Stimulated activated CD8-positive, alpha-beta memory T cell treated with anti-CD3 and anti-CD28 coated beads, Interleukin-7, amount 100 ng/mL, for 48 hours (primary cell): ENCODE data around the gene VPS13C.

Experiments
- DNase-seq, 2 donors: peaks; one replicate each; pipeline ENCODE4 v3.0.0-alpha.2; 2020; ENCODE audit warnings: low read depth in 1 of 2; ENCODE audit errors: extremely low read depth in 1 of 2

Gene VPS13C

DNA sequence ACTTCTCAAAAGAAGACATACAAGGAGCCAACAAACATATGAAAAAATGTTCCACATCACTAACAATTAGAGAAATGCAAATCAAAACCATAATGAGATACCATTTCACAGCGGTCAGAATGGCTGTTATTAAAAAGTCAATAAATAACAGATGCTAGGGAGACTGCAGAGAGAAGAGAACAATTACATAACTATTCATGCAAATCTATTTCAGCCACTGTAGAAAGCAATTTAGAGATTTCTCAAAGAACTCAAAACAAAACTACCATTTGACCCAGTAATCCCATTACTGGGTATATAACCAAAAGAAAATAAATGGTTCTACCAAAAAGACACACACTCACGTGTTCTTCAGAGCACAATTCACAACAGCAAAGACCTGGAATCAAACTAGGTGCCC, 116.3 kb downstream of the VPS13C start:
- no peak for DNase-seq

DNA sequence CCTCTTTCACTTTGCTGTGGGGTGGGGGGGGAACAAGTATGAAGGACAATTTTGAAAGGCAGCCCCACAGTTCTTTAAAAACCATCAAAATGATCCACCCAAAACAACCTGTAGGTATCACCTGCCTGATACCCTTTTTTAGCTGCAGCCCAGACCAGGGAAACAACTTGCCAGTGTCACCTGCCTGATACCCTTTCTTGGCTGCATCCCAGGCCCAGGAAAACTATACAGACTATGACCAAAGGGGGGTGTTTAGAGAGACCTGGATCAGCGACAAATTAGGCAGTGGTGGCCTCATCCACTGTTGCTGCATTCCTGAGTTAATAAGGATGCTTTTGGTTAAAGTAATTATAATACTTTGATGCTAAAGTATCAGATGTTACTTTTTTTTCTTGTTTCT, 122.0 kb downstream of the VPS13C start:
- no peak for DNase-seq

DNA sequence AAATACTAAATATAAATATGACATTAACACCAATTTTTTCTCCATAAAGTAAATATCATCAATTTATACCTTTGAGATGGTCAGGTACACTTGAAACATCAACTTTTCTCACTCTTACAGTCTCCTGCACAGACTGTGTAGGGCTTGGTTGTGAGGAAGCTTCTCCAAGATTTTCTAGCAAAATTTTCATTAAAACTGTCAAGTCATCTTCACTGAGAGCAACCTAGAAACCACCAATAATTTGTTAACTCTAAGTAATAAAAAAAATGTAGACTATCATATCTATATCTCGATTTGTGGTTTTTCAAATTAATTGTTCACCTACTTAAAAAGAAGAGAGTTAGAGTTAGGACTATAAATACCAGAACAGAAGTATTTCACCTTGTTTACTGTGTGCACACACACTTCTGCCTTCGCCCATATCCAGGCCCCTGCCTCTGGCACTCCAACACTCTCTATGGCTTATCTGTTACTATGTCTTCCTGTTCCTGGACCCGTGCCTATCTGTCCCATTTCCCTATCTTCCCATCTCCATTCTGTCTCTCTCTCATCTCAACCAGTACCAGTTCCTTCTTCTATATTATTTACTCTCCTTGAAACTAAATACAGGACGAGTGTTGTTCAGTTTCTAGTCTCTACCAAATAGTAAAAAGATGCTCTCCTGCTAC, 123.6 kb downstream of the VPS13C start:
- DNase-seq = no peak

DNA sequence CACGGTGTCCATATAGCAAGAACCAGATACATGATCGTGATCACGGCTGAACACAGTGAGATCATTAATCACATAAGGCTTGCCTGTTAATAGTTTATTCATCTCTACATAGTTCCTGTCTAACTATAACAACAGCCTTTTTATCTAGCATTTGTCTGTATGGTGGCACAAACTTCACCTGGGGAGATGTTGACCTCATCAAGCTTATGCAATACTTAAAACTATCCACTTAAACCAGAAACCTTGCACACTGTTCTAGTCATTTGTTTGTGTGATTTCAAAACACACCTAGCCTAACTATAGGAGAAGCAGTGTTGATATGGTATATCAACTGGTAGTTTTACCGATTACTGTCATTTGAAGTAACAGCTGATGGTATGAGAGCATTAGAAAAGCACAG, 124.8 kb downstream of the VPS13C start:
- DNase-seq = no peak

GRCh38 chr15:61929452-61929851, 130.8 kb downstream of the VPS13C start:
- DNase-seq = no peak

DNA sequence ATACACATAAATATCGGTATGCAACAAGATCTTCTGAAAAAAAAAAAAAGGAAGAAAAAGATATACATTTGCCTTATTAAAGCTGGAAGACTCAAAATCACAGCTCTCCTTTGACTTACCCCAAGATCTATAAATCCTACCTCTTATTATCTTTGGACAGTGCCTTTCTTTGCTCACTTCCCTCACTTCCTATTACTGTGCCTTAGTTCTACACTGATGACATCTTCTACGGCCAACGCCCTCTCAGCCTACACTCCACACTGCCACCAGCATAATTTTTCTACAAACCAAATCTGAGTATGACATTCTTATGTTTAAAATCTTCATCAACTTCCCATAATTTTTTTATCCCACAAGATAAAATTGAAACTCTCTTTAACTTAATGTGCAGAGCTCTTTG, 137.1 kb downstream of the VPS13C start:
- no peak for DNase-seq

DNA sequence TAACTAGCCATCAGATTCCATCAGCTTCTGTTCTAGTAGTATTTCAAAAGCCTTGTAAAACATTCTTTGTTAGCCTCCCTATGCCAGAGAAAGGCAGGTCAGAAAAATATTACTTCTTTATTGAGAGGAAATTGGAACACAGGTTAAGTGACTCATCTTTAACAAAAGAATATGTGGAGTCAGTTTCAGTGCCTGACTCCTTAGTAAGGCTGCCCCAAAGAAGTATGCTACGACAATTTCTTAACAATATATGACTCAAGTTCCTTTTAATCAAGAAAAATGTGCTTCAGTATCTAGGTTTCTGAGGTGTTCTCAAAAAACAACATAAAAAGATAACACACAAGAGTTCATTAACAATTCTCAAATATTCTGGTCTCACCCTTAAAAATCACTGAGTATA, 139.2 kb downstream of the VPS13C start:
- no peak for DNase-seq

DNA sequence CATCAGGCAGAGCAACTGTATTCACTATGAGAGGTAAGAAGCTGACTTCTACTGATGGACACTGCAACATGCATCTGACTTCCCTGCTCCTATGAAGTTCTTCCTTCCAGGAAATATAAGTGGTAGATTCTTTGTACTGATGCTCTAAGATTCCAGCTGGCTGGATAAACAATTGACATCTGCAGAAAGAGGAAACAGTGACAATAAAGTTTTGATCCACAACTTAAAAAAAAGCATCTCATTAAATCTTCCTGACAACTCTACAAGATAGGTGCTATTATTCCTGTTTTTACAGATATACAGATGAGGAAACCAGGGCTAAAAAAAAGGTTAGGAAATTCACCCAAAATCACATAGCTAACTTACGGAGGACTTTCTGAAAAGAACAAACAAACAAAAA, 142.8 kb downstream of the VPS13C start:
- DNase-seq = no peak

GRCh38 chr15:61916104-61916503, 144.1 kb downstream of the VPS13C start:
- no peak for DNase-seq

- DNase-seq = no peak
These were observed 144.6 kb downstream of the VPS13C start for GRCh38 chr15:61915640-61916039.

GRCh38 chr15:61910839-61911369, 149.3 kb downstream of the VPS13C start:
- no peak for DNase-seq

- no peak for DNase-seq
These were observed 152.0 kb downstream of the VPS13C start for GRCh38 chr15:61908241-61908640.

GRCh38 chr15:61907753-61908086, 152.5 kb downstream of the VPS13C start:
- no peak for DNase-seq

- DNase-seq = no peak
These were observed 153.1 kb downstream of the VPS13C start for GRCh38 chr15:61906961-61907752.

GRCh38 chr15:61893146-61893545, 167.1 kb downstream of the VPS13C start:
- no peak for DNase-seq

DNA sequence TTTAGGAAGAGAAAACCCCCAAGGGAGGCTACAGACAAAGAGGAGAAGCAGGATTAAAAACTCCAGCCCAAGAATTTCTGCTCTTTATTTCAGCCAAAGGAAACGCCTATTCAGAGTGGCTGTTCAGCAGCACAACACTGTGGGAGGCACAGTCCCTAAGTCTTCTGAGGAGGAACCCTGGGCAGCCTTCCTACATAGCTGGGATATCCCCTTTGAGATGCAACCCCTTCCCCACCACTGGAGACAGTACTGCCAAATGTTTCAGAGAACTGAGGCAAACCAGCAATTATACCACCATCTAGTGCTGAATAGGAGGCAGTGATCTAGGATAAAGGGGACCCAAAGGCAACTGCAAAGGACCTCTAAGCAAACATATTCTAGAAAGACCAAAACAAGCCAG, 168.1 kb downstream of the VPS13C start:
- DNase-seq = no peak

GRCh38 chr15:61890106-61890505, 170.1 kb downstream of the VPS13C start:
- no peak for DNase-seq

DNA sequence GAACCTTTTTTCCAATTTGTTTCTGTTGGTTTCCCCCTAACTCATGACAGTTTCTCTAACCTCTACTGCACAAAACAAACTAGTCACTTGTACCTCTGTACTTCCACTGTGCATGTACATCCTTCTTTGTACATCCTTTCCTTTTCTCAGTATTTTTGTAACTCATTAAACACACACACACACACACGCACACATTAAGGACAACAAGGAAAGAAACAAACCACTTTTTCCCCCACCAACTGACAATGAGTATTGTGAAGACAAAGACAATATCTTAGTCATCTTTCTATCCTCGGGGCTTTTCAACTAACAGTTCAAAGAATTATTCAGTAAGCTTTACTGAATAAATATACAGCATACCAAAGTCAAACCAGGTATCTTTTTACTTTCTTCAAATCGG, 170.5 kb downstream of the VPS13C start:
- DNase-seq = no peak

DNA sequence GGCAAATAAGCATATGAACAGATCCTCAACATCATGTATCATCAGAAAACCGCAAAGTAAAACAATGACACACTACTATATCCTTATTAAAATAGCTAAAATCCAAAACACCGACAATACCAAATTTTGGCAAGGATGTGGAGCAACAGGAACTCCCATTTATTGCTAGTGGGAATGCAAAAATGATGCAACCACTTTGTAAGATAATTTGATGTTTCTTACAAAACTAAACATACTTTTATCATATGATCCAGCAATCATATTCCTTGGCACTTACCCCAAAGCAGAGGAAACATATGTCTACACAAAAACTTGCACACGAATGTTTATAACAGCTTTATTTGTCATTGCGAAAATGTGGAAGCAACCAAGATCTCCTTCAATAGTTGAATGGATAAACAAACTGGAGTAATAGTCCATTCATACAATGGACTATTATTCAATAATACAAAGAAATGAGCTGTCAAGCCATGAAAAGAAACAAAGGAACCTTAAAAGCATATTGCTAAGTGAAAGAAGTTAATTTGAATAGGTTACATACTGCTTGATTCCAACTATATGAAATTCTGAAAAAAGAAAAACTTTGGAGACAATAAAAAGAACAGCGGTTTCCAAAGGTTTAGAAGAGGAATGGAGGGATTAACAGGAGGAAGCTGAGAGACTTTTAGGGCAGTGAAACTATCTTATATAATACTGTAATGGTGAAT, 172.0 kb downstream of the VPS13C start:
- DNase-seq = no peak

DNA sequence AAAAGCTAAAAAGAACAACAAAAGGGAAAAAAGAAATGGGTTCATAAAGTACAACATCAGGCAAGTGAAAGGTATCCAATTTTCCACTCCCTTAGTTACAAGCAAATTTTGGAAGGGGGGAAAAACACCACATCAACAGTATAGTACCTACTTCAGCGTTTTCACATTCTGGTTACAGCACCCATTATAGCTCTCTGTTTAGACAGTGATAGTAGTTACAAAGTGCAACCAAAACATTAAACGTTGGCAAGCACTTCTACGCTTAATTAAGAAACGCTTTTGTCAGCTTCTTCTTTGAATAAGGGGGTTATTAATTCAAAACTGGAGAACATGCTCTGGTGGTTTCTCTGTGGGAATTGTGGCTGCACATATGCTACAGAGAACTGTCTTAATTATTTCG, 180.2 kb downstream of the VPS13C start:
- DNase-seq = no peak

DNA sequence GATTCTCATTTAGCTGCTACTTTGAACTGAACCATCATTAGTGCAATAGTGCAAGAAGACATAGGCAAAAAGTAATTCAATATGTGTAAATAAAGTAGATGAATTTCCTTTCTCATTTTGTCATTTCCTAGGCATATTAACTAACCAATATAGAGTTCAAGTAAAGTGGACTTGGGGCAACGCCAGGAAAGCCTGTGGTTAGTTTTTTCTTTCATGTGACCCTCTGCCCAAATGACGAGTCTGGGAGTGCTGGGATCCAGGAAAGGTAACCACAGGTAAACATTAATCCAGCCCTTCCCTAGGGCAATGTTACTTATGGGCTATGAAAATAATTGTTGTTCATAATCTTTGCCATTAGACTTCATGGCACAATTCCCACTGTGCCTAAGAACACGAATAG, 181.0 kb downstream of the VPS13C start:
- DNase-seq = no peak
